Activated CD8-positive, alpha-beta memory T cell treated with anti-CD3 and anti-CD28 coated beads, Interleukin-2, amount 50 U/mL, for 1 hour (primary cell): ENCODE results near the gene TANGO6.
"Not testable (repeated sequence)": the region's sequence is repeated elsewhere in the genome, so short reads cannot be mapped to it uniquely, and the experiment has no call there.

Experiments used
- DNase-seq: peaks from one replicate; pipeline ENCODE4 v3.0.0-alpha.2; 2020; ENCODE audit errors: extremely low read depth

TANGO6 gene

DNA sequence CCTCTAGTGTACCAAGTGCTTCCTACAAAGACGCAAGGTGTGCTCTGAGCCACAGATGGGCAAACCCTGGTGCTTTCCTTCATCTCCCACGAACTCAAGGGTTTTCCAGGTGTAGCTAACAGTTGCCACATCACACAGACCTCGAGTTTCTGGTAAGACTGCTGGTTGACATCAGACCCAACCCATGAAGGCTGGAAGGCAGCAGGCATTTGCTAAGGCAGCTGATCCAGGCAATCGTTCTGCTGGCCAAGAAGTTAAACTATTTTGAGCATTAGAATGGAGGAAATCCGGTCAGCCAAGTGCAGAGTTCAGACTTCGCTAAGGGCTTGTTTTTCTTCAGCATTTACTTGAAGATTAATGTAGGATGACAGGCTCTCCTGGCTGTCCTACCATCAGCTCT lies 273.6 kb downstream of the TANGO6 start:
- DNase-seq, result no peak

DNA sequence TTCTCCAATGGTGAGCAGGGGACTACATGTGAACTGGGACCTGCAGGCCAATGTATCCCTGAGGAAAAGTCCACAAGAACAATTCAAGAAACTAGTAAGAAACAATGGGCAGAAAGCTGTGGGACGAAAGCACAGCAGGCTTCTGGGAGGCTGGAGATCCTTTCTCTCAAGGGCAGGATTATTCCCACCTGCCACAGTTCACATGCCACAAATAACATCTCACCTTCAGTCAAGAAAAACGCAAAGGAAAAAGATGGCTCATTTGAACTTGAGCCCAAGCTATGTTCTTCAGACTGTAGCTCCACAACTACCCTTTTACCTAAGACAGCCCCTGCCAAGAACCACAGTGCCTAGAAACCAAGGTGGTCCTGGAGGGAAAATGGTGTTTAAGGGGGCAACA lies 275.1 kb downstream of the TANGO6 start:
- no peak for DNase-seq

DNA sequence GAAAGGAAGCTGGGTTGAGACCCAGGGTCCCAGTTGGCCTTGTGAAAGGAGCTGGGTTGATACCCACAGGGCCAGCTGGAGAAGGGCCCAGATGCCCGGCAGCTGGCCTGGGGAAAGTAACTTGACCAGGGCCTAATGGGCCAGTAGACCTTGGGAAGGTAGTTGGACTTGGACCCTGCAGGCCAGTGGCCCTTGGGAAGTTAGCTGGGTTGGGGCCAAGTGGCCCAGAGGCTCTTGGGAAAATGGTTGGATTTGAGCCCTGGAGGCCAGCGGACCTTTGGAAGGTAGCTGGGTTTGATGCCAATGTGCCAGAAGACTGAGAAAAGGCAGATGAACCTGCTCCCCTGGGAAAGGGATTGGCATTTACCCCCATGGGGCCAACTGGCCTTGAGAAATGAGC lies 275.7 kb downstream of the TANGO6 start:
- DNase-seq, result no peak

DNA sequence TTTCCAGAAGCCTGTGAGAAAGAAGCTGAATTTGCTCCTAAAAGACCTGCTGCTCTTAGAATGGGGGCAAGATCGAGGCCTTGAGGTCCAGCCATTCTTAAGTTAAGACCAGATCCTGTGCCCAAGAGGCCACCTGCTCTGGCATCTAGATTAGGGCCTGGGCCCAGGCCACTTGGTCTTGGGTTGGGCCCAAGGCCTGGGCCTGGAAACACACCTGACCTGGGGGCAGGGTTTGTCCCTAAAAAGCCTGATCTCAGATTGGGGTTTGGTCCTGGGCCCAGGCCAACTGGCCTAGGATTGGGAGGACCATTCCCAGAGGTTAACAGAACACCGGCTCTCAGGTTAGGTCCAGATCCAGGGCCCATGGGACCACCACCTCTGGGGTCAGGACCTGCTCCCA lies 276.2 kb downstream of the TANGO6 start:
- DNase-seq, result no peak

DNA sequence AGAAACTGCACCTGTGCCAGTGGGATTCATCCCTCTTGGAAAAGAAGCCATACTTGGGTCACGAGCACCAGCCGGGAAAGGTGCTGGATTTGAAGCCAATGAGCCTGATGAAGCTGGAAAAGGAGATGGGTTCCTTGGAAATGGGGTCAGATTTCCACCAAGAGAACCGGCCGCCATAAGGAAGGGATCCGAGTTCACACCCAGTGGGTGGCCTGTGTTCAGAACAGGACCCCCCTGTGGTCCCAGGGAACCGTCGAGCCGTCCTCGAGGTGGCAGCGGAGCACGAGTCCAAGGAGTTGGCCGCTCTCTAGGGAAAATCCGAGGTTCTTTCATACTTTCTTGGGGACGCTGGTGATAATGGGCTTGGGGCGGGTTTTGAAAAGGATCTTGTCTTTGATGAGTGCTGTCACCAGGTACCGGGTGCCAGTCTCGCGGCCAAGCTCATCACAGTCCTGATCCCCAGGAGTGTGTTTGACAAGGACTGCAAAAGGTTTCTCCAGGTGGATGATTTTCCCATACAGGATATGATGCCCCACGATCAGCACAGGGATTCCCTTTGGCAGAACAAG lies 276.8 kb downstream of the TANGO6 start:
- DNase-seq, result no peak

DNA sequence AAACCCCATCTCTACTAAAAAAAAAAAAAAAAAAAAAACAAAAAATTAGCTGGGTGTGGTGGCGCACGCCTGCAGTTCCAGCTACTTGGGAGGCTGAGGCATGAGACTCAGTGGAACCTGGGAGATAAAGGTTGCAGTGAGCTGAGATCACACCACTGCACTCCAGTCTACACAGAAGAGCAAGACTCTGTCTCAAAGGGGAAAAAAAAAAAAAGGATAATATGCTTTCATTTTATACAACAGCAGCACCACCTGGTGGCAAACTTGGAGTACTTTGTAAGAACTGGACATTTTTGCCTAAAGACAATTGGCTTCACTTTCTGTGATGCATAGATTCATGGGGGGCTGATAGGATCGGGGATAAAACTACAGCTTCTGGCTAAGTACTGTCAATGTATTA lies 280.6 kb downstream of the TANGO6 start:
- DNase-seq, result peak; percentile 55

DNA sequence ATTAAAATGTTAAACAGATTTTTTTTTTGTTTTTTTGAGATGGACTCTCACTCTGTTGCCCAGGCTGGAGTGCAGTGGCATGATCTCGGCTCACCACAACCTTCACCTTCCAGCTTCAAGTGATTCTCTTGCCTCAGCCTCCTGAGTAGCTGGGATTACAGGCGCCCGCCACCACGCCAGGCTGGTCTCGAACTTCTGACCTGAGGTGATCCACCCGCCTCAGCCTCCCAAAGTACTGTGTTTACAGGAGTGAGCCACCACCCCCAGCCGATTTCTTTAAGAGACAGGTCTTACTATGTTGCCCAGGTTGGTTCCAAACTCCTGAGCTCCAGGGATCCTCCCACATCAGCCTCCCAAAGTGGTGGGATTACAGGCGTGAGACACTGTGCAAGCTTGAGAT lies 281.1 kb downstream of the TANGO6 start:
- not testable (repeated sequence) for DNase-seq

DNA sequence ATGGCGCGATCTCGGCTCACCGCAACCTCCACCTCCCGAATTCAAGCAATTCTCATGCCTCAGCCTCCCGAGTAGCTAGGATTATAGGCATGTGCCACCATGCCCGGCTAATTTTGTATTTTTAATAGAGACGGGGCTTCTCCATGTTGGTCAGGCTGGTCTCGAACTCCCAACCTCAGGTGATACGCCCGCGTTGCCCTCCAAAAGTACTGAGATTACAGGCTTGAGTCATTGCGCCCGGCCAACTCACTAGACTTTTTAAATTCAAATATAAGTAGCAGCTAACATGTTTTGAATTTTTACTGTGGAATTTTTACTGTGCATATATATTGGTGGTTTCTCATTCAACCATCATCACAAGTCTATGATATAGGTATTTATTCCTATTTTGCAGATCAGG lies 281.6 kb downstream of the TANGO6 start:
- DNase-seq, result not testable (repeated sequence)

DNA sequence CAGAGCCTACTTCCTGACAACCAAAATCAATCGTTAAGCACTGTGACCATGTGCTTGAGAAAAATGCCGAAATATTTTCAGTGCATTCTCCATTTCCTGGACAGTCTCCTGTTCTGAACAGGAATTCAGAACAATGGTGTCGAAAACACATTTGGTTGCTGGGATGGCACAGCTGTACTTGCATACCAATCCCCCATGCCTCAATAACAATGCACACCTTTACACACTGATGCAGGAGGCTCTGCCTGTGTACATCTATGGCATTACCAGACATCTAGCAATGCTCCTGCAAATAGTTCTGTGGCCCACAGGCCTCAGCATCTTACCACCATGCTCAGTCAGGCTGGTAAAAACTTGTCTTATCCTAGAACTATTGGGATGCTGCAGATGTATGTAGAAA lies 282.9 kb downstream of the TANGO6 start:
- no peak for DNase-seq

DNA sequence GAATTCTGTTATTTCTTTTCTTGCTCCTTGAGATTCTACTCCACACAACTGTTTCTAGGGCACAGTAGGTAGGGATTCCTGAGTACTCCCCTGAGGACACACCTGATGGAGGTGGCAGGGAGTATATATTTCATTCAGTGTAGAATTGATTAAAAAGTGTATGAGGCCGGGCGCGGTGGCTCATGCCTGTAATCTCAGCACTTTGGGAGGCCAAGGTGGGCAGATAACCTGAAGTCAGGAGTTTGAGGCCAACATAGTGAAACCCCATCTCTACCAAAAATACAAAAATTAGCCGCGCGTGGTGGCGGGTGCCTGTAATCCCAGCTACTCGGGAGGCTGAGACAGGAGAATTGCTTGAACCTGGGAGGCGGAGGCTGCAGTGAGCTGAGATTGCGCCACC lies 283.5 kb downstream of the TANGO6 start:
- DNase-seq, result not testable (repeated sequence)

DNA sequence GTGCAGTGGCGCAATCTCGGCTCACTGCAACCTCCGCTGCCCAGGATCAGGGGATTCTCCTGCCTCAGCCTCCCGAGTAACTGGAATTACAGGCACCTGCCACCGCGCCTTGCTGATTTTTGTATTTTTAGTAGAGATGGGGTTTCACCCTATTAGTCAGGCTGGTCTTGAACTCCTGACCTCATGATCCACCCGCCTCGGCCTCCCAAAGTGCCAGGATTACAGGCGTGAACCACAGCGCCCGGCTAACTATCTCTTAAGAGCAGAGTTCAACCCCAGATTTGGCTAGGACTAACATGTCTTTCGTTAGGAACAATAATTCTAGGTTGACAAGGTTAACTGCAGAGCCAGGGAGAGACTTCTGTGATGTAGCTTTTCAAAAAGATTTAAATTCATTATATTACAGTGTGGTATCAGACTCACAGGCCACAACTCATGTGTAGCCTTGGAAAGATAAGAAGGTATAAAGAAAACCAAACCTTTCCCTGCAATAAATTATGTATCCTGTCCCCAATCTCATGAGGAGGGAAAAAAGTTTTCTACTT lies 284.7 kb downstream of the TANGO6 start:
- DNase-seq, result no peak

DNA sequence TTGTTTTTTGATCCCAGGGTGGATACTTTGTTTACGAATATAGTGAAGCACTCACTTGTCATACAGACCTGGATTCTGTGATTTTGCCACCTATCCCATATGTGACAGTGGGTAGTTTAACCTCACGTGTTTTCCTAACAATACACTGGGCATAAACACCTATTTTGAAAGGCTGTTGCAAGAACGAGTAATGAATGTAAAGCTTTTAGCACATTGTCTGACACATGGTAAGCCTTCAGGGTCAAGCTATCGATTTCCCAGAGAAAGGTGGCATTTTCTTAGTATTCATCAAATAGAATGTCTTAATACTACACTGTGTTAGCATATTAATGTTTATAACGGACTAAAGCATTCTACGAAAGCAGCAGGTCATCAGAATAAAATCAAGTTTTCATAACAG lies 287.1 kb downstream of the TANGO6 start:
- DNase-seq, result no peak

DNA sequence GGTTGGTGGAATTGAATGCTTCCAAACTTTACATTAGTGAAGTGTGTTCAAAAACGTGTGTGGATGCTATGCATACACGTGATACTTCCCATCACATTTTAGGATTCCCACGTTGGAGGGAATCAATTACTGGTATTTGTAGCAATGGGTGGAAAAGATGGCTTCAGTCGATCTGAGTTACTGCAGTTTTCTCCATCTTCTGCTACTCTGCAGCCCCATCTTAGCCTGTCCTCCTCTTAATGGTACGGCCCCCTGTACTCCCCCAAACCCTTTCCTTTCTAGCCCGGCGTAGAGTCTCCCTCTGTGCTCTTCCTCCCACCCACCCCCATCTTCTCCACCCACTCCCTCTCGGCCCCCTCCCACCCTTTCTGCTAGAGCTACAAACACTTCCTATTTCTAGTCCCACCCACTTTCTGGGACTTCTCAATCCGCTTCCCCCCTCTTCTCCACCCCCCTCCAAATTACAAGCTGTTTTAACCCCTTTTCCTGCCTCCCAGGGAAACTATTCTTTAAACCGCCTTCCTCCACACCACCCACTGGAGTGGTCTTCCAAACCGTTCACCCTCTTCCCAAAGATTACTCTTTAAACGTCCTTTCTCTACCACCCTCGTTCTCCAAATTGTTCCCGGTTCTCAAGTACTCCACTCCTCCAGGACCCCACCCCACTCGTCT lies 288.0 kb downstream of the TANGO6 start:
- no peak for DNase-seq

DNA sequence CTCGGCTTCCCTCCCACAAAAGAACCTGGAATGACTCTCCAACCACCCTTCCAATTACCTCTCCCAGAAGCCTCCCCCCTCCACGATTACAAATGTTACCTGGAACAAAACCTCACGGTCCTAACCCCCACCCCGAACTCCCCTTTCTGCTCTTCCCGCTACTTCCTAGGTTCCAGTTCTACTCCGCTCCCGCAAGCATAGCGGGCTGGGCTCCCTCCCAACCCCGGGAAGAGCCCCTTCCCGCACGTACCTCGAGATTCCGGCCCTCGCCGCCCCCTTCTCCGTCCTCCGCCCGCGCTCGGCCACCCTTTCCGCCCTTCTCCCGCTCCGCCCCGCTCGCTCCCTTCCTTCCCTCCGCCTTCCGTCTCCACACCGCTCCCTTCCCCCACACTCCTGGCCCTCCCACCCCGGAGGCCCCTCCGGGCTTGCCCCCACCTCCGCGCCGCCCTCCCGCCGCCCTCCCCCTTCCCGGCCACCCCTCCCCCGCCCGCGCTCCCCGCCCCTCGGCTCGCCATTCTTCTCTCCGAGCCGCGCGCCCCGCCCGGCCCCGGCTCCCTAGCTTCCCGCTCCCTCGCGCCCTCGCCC lies 288.6 kb downstream of the TANGO6 start:
- DNase-seq, result peak; percentile 21

DNA sequence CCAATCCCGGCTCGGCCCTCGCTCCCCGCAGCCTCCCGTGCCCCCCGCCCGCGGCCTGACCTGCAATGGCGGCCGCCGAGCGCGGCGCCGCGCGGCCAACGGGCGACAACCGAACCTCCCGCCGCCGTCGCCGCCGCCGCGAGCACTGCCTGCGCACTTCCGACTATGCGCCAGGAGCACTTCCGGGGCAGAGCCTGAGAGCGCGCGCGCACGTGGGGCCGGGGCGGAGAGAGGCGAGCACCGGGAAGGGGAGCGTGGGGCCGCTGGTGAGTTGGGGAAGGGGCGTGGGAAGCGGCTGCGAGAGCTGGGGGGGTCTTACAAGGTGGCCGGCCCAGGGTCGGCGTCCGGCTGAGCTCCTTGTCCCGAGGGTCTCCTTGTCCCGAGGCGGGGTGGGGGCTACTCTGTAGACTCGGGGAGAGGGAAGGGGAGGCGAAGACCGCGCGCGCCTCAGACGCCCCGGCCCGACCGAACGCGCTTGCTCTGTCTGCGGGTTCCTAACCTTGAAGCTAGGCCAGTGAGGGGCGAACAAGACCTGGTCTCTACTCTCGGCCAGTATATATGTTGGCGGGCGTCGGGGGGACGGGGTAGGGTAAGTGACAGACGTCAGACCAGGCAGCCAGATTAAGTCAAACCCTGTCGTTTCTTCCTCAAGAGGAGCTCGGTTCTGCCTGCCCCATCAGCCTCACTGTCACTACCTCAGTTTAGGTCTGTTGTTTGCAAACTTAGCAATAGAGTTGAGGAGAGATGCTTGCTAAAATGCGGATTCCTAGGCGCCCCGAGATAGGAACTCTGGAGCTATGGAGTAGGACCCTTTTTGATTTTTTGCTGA lies 289.3 kb downstream of the TANGO6 start, which contains the start of the genes CHTF8 and UTP4:
TSS of gene CHTF8 (minus strand) at position 165 of the 829 bp plus-strand sequence. CDS start 11,130 bp downstream, outside the sequence.
TSS of gene UTP4 (plus strand) at position 226 of the 829 bp plus-strand sequence. CDS start 811 bp downstream, outside the sequence.
- DNase-seq, result peak; percentile 49

DNA sequence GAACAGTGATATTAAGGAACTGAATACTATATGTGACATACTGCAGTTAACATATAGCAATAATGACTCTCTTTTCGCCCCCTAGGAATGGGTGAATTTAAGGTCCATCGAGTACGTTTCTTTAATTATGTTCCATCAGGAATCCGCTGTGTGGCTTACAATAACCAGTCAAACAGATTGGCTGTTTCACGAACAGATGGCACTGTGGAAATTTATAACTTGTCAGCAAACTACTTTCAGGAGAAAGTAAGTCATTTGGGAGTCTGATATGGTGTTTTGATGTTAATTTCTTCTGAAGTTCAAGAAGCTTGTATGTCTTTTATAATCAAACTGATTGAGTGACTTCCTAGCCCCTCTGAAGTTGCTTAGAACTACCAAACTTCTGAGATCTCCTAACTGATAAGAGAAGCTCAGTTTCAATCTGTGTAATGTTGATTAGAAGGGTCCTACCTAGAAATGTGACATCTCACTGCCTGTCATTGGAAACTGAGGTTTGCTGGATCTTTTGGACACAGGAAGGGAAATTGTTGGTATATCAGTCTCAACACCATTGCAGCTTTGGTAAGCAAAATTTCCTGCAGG lies 290.1 kb downstream of the TANGO6 start:
- no peak for DNase-seq
